Stimulated activated CD4-positive, alpha-beta T cell treated with anti-CD3 and anti-CD28 coated beads, Interleukin-1b, Interleukin-23, amount 100 ng/mL, for 48 hours (primary cell): ENCODE data around the gene CD2BP2.

Experiments used
- DNase-seq: peaks from one replicate; pipeline ENCODE4 v3.0.0-alpha.2; 2020

CD2BP2 gene

DNA sequence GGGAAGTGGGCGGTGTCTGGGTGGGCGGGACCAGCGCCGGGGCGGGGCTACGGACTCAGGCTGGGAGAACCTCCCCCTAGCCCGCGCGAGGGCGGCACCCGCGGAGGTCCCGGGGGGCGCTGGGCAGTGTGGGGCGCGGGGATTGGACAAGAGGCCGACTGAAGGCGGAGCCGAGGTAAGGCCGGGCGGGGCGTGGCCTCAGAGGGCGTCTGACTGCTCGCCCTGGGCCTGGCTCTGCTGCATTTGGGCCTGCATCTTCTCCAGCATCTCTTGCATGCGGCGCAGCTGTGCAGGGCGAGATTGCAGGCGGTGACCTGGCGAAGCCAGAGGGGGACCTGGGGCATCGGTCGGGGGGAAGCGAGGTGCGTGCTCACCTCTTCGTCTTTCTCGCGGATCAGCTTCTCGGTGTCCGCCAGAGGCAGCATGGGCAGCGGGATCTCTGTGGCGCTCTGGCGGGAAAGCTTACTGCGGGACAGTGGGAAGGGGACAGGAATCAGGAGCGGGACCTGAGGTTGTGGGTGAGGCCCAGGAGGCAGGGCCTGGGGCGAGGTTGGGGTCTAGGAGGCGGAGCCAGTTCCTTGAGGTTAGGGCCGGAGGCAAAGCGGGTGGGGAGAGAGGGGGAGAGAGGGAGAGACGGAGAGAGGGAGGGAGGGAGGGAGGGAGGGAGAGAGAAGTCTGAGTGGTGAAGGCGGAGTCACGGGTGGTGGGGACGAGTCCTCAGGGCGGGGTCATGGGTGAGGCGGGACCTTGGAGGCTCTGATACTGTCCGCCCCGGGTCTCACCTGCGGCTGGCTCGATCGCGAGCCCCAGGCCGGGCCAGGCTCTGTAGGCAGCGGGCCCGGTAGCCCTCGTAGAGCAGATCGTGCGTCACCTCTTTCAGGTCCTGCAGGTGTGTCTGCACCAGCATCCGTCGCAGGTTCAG lies 23.4 kb upstream of the CD2BP2 start:
- peak; percentile 99 for DNase-seq

DNA sequence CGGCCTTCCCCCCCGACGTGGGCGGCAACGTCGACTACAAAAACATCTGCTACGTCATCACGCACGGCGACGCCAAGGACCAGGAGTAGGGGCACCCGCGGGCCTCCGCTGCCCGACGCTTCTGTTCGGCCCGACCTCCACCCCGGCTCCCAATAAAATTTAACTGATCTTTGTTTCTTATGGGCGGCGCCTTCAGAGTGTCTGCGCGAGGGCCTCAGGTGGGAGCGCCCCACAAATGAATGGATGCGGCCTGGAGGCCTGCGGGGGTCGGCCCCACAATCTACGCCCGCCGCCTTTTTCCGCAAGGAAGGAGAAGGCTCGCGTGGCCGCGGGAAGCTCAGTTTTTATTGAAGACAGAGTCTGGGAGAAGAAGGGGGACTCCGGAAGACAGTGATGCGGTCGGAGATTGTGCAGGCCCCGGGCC lies 22.7 kb upstream of the CD2BP2 start:
- DNase-seq, result peak; percentile 87

DNA sequence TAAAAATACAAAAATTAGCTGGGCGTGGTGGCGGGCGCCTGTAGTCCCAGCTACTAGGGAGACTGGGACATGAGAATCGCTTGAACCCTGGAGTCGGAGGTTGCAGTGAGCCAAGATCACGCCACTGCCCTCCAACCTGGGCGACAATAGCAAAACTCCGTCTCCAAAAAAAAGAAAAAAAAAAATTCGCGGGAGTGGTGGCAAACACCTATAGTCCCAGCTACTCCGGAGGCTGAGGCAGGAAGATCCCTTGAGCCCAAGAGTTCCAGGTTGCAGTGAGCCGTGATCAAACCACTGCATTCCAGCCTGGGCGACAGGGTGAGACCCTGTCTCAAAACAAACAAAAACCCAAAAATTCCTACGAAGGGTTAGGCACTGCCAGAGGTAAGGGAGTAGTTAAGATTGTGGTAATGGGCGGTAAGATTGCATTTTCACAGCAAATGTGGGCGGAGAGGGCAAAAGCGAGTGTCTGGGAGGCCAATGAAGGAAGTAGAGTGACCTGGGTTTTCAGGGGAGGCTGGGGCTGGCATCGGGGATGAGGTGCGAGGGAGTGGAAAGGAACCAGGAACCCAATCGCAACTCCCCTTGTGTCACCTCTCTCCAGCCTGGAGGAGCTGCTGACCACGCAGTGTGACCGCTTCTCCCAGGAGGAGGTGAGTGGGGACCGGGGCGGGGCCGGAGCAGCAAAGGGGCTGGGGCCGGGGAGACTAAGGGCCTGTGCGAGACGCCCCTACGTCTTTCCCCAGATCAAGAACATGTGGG lies 22.1 kb upstream of the CD2BP2 start:
- DNase-seq, result no peak

DNA sequence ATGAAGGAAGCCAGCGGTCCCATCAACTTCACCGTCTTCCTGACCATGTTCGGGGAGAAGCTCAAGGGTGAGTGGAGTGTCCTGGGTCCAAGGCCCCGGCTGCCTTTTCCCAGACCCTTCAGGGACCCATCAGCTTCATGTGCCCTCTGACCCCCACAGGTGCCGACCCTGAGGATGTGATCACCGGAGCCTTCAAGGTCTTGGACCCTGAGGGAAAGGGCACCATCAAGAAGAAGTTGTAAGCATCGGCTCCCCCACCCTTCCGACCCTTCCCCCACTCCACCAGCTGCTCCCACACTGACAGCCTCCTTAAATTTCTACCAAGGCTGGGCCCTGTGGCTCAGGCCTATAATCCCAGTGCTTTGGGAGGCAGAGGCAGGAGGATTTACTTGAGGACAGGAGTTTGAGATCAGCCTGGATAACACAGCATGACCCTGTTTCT lies 21.4 kb upstream of the CD2BP2 start:
- DNase-seq, result no peak

DNA sequence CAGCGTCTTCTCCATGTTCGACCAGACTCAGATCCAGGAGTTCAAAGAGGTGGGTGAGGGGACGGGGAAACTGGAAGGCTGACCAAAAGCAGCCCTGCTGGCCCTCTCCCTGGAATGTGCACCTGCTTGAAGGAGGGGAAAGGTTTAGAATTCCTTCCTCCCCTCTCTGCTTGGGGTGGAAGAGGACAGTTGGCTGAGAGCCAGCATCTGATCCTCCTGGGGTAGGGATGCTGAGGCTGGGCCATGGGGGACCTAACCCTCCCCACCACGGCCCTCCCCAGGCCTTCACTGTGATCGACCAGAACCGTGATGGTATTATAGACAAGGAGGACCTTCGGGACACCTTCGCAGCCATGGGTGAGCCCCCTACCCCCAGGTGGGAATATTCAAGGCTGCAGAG lies 20.8 kb upstream of the CD2BP2 start:
- no peak for DNase-seq

DNA sequence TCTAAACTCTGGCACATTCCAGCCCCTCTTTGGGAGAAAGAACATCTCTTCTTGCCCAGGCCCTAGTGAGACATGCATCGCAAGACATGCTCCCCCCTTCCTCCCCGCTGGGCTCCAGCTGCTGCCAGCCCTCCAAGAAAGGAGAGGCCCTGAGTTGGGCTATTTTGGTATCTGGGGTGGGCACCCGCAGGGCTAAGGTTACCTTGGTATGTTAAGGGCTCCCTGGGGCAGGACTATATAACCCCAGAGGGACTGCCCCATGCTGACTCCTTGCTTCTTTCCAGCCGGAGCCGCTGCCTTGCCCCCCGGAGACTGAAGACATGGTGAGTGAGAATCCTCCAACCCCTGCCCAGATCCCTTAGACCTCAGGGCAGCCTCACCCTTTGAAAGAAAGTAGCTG lies 19.4 kb upstream of the CD2BP2 start, which contains the start of gene MYL11:
Gene MYL11 (plus strand): TSS at position 265 of the 400 bp plus-strand sequence. CDS start 56 bp downstream, at position 321.
- no peak for DNase-seq

DNA sequence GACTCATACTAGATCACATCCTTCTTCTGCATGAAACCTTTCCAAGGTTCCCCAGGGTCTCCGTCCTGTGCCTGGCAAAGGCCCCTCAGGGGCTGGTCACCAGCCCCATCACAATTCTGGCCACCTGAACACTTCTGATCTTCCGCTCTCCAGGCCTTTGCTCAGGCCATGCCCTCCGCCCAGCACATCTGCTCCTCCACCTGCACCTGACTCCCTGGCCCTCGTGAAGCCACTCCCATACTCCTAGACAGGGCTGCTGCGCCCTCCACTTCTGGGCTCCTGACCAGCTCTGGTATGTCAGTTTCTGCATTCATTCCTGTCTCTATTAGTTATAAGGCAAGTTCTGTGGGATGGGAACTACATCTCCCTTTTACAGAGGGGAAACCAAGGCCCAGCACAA lies 17.6 kb upstream of the CD2BP2 start:
- no peak for DNase-seq

DNA sequence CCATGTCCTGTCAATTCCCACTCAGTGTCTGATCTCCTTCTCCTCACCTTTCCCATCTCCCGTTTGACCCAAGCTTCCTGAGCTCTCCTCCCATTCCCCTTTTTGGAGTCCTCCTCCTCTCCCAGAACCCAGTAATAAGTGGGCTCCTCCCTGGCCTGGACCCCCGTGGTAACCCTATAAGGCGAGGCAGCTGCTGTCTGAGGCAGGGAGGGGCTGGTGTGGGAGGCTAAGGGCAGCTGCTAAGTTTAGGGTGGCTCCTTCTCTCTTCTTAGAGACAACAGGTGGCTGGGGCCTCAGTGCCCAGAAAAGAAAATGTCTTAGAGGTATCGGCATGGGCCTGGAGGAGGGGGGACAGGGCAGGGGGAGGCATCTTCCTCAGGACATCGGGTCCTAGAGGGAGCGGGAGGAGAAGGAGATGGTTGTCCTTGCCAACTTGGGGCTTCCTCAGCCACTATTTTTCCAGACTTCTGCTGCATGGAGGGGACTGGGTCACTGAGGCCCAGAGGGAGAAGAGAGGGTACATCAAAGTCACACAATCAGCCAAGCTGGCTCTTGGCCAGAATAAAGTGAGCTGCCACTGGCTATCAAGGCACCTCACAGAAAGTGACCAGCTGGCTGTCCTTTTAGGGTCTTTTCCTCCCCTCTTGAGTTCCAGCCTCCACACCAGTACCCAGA lies 17.1 kb upstream of the CD2BP2 start:
- no peak for DNase-seq

DNA sequence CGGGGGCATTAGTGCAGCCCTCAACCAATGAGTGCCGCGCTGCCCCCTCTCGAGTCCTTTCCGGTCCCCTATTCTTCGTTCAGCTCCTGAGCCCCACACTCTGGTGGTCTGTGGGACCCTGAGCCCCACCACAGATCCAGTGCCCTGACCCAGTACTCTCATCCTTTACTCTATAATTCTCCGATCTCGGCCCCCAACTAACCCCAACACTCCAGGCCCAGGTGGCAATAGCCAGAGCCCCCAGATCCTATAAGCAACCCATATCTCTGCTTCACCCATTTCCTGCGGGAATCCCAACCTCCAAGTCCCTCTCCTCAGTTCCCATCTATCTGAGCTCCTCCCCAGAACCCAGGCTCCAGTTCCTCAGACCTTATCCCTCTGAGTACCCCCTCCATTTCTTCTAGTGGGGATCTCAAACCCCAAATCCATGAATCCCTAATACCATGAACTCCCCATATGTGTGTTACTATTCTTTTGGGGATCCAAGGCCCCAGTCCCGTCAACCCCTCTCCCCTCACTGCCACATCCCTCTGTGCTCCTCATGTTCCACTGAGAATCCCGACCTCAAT lies 16.2 kb upstream of the CD2BP2 start:
- no peak for DNase-seq

DNA sequence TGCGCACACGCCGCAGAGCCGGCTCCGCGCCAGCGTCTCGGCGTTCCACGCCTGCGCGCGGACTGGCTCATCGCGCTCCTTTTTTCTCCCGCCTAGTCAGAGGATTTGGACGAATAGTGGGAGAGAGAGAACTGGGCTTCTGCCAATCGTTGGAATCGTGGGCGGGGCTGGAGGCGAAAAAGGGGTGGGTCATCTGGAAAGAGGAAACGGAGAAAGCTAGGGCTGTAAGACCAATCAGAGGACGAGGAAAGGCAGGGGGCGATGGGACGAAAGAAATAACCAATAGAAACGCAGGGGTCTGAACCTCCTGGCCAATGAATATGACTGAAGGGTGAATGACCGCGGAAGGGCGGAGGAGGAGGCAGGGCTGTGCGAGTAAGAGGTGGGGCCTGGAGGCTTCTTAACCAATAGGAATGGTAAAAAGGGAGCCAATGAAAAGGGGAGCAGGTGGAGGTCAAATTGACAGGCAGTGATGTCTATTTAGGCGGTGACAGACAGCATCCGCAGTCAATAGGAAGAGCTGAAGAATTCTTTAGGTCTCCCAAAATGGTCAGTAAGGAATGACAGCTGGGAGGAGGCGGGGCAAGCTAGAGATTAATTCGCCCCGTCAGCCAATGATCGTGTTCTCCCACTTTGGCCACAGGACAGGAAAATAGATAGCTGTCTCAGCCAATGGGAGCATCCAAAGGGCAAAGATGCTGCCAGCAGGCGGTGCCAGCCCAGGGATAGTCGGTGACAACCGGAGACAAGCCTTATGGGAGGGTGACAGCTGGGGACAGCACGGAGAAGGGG lies 15.5 kb upstream of the CD2BP2 start, which contains the start of gene TBC1D10B:
Gene TBC1D10B (minus strand): TSS at position 39 of the 792 bp plus-strand sequence. CDS start 311 bp downstream, outside the sequence.
- DNase-seq, result peak; percentile 99

DNA sequence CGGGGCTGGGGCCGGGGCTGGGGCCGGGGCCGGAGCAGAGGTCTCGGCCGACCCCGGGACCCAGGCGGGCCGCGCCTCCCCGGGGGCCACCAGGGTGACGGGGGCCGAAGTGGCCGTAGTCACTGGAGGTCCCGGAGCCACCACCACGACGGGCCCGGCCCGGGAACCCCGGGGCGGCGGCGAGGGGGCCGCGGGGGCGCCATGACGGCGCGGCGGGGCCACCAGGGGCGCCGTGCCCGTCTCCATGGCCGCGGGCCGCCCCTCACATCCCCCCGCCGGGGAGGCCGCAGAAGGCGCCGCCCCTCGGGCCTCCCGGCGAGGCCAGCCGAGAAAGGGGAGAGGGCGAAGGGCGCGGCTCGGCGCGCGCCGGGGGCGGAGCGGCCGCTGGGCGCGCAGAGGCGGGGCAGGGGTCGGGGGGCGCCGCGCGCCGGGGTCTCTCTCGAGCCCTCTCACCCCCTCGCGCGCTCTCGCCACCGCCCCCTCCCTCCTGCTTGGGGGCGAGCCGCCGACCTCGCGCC lies 14.9 kb upstream of the CD2BP2 start:
- no peak for DNase-seq

DNA sequence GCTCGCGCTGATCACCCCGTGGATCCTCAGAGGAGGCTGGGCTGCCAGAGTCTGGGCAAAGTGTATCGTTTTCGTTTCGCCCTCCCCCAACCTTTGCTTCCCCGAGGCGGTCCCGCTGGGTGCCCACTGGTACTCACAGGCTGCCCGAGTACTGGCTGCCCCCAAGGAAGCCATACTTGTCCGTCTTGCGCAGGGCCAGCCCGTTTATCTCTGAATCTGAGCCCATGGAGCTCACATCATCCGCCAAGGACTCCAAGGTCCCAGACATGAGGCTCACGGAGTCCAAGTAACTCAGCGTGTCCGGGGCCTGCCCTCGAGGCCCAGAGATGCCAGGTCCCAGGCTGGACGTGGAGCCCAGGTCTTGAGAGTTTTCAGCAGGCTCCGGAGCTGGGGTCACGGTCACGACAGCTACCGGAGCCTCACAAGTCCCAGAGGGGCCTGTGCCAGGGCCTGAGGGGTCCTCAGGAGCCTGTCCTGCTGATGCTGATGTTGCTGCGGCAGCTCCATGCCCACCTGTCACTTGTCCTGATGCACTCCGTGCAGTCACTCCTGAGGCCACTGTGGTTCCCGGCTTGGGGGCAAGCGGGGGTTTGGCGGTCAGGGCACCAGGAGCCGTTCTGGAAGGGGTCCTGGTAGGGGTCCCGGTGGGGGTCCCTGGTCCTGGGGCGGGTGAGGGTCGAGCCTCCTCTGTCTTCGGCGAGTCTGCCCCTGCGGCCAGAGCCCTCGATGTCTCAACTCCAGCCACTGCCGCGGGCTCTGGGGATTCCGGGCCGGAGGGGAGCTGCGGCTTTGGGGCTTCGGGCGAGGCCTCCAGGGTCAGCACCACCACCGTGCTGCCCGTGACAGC lies 14.2 kb upstream of the CD2BP2 start:
- DNase-seq, result no peak

DNA sequence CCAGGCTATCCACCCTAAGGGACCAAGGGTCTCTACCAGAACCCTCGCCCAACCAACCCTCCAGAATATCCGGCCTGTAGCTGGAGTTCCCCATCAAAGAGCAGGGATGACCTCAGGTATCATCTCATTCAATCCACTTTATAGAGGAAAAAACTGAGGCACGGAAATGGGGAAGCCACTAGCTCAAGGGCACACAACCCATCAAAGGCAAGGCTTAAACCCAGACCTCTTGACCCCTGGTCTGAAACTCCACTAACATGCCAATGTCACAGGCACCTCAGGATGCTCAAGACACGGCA lies 13.6 kb upstream of the CD2BP2 start:
- DNase-seq, result no peak

DNA sequence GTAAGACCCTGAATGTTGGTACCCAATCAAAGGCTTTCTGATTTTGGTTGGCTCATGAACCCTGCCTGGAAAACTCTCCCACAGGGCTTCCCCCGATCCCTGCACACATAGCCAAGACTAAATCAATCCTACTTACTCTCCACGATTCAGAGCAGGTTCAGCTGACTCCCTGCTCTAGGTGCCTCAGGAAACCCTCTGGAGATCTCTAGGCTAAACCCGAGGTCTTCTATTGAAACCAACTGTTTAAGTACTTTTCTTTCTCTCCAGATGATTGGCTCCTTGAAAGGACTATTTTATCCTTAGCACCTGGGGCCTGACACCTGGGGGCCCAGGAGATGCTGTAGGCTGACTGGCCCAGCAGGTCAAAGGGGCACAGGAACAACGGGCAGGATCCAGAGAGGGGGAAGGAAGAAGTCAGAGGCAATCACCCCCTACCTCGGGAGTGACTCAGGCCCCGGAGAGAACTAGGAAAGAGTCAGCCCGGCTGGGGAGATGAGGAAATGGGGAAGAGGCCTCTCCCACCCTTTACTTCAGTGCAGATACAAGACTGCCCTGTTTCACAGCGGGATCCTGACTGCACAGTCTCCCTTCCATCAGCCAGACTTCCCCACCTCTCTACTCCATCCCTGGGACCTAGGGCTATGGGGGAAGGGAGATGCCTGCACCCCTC lies 13.1 kb upstream of the CD2BP2 start:
- no peak for DNase-seq

DNA sequence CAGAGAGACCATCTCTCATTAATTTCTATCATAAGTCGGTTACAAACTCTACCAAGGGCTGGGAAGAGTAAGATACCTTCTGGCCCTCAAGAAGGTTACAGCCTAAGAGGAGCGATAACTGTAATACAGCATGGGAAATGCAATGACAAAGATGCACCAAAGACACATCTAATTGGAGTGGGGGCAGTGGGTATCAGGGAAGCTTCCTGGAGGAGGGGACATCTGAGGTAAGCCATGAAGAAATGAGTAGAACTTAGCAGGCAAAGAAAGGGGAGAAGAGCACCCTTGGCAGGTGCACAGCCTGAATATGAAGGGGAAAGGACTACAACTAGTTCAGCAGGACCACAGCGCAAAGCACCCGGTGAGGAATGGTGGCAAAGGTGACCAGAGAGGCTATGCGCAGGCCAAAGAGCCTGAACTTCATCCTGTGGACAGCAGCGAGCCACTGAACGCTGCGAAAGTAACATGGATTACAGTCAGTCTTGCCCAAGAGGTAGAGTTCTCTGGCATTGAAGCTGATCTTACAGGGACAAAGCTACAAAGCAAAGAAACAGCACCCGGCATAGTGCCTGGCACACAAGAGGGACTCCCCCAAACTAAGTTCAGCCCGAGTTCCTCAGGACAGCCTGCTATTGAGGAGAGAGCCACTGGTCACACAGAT lies 12.4 kb upstream of the CD2BP2 start:
- DNase-seq, result no peak

DNA sequence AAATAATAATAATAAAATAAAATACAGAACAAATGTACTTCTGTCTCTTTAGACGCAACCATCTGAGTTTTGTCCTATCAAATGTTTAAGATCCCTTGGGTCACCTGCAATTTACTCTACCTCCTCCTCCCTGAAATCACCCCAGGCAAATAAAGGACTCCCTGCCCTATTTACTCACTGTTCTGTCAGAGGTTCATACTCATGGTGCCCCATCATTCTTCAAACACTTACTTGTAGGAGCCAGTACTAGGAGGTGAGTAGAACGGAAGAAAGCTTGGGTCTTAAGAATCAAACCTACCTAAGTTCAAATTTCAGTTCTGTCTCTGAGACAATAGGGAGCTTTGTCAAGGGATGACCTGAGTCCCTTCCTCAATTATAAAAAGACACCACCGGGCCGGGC lies 11.4 kb upstream of the CD2BP2 start:
- no peak for DNase-seq

DNA sequence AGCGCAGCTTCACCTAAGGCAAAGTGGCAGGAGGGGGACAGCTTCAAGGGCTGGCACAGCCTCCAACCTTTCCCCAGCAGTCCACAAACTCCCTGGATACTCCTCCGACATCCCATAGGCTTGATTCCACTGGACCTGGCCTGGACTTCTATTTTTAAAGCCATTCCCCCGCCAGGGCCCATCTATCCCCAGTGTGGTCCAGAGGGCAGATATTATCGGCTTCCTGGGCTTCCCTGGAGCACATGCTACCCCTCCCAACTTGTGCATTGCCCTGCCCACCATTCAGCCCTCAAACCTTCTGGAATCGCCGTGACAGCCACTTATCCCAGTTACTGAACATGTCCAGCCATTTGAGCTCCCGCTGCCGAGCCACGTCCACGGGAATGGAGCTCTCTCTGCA lies 10.1 kb upstream of the CD2BP2 start:
- no peak for DNase-seq

DNA sequence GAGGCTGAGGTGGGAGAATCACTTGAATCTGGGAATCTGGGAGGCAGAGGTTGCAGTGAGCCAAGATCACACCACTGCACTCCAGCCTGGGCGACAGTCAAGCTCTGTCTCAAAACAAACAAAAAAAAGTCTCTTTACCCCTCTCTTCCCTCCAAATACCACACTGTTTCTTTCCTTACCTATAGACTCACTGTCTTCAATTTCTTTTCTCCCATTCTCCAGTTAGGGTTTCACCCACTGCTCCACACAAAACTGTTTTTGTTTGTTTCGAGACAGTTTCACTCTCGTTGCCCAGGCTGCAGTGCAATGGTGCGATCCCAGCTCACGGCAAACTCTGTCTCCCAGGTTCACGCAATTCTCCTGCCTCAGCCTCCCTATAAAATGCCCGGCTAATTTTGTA lies 6.1 kb upstream of the CD2BP2 start:
- no peak for DNase-seq

DNA sequence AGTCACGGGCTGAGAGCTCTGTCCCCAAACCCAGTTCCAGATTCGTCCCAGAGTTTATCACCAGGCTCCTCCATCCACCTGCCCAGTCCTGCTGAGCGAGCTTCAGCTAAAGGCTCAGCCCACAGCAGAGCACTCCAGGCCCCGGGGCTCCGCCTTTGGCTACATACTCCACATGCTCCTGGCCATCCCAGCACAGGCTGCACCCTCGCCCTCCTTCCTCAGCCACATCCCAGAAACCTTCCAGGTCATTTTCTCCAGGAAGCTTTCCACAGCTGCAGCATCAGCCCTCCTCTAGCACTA lies 4.7 kb upstream of the CD2BP2 start:
- no peak for DNase-seq
